Femur (tissue), 1 donor: ENCODE data around the gene ELF2.
"Not testable (repeated sequence)": the region's sequence is repeated elsewhere in the genome, so short reads cannot be mapped to it uniquely, and the experiment has no call there.

Experiments used
- DNase-seq: peaks from one replicate; pipeline ENCODE4 v3.0.0-alpha.2; 2017

ELF2 gene

GRCh38 chr4:139015948-139016471, 161.0 kb downstream of the ELF2 start:
- DNase-seq = peak; percentile 56

GRCh38 chr4:139015269-139015947, 161.6 kb downstream of the ELF2 start, which contains the start of gene NOCT:
TSS of gene NOCT (plus strand) at chr4:139015781. CDS start at chr4:139015982, 201 bp downstream.
- peak; percentile 94 for DNase-seq

- peak; percentile 45 for DNase-seq
Measured at GRCh38 chr4:139014371-139015268, 162.4 kb downstream of the ELF2 start.

GRCh38 chr4:139011225-139011950, 165.6 kb downstream of the ELF2 start:
- DNase-seq = no peak

GRCh38 chr4:139009702-139010101, 167.3 kb downstream of the ELF2 start:
- no peak for DNase-seq

- not testable (repeated sequence) for DNase-seq
Measured at GRCh38 chr4:139008278-139008677, 168.7 kb downstream of the ELF2 start.

GRCh38 chr4:139007640-139008039, 169.4 kb downstream of the ELF2 start:
- DNase-seq = no peak
